HG03460 (cell line): Measurements from ENCODE around the gene SYT15.
"Not testable (repeated sequence)": the region's sequence is repeated elsewhere in the genome, so short reads cannot be mapped to it uniquely, and the experiment has no call there.

ENCODE experiments used
- ATAC-seq: cut with Tn5 transposase; IDR thresholded peaks from one replicate; pipeline ENCODE4 v1.9.1; 2021; ENCODE audit not compliant: unreplicated experiment

The SYT15 gene

GRCh38 chr10:46585246-46585645, 6.3 kb downstream of the SYT15 start:
- ATAC-seq, result not testable (repeated sequence)

GRCh38 chr10:46587546-46587945, 8.6 kb downstream of the SYT15 start:
- not testable (repeated sequence) for ATAC-seq

- ATAC-seq, result not testable (repeated sequence)
These were observed 9.3 kb downstream of the SYT15 start for GRCh38 chr10:46588221-46588620.

- ATAC-seq, result not testable (repeated sequence)
These were observed 10.7 kb downstream of the SYT15 start for GRCh38 chr10:46589589-46589988.

GRCh38 chr10:46591053-46591452, 12.1 kb downstream of the SYT15 start:
- ATAC-seq, result not testable (repeated sequence)

- ATAC-seq, result not testable (repeated sequence)
These were observed 14.4 kb downstream of the SYT15 start for GRCh38 chr10:46593307-46593706.

GRCh38 chr10:46594453-46595063, 15.6 kb downstream of the SYT15 start:
- ATAC-seq, result not testable (repeated sequence)

- not testable (repeated sequence) for ATAC-seq
These were observed 17.6 kb downstream of the SYT15 start for GRCh38 chr10:46596570-46596969.

- peak; percentile 78 for ATAC-seq
These were observed 18.8 kb downstream of the SYT15 start for GRCh38 chr10:46597616-46598246.

GRCh38 chr10:46600516-46600915, 21.6 kb downstream of the SYT15 start:
- peak; percentile 66 for ATAC-seq

GRCh38 chr10:46615540-46615939, 36.6 kb downstream of the SYT15 start:
- not testable (repeated sequence) for ATAC-seq

- not testable (repeated sequence) for ATAC-seq
These were observed 37.3 kb downstream of the SYT15 start for GRCh38 chr10:46616227-46616626.

- ATAC-seq, result not testable (repeated sequence)
These were observed 38.2 kb downstream of the SYT15 start for GRCh38 chr10:46617134-46617533.

- ATAC-seq, result not testable (repeated sequence)
These were observed 39.0 kb downstream of the SYT15 start for GRCh38 chr10:46617913-46618312.

- ATAC-seq, result not testable (repeated sequence)
These were observed 45.1 kb downstream of the SYT15 start for GRCh38 chr10:46623899-46624654.

- not testable (repeated sequence) for ATAC-seq
These were observed 50.9 kb downstream of the SYT15 start for GRCh38 chr10:46629805-46630204.

- not testable (repeated sequence) for ATAC-seq
These were observed 51.9 kb downstream of the SYT15 start for GRCh38 chr10:46630816-46631215.

- not testable (repeated sequence) for ATAC-seq
These were observed 52.8 kb downstream of the SYT15 start for GRCh38 chr10:46631683-46632082.

GRCh38 chr10:46634698-46635097, 55.8 kb downstream of the SYT15 start:
- ATAC-seq, result not testable (repeated sequence)

GRCh38 chr10:46635364-46635959, 56.5 kb downstream of the SYT15 start:
- peak; percentile 75 for ATAC-seq

- ATAC-seq, result not testable (repeated sequence)
These were observed 61.1 kb downstream of the SYT15 start for GRCh38 chr10:46640005-46640404.
